GM23338 (cell line): Measurements from ENCODE around the gene TAS2R4.
A peak's percentile ranks its signal among the peaks of the same experiment; 100 is the strongest.

Experiments used
- CREB1 ChIP-seq: fragments of 250-450 bp; sonication (Bioruptor Pico); IDR thresholded peaks from 2 replicates; pipeline ENCODE4 v1.5.0; 2020; ENCODE audit warnings: low read depth, mild to moderate bottlenecking, moderate library complexity
- EZH2 ChIP-seq: fragments of 200-600 bp; sonication (generic); IDR thresholded peaks from one replicate; pipeline ENCODE4 v1.8.0; 2017; ENCODE audit warnings: antibody characterized with exemption, mild to moderate bottlenecking, low read depth; ENCODE audit not compliant: unreplicated experiment
- EZH2phosphoT487 ChIP-seq: fragments of 200-600 bp; sonication (generic); IDR thresholded peaks from one replicate; pipeline ENCODE4 v1.8.1; 2018; ENCODE audit warnings: antibody characterized with exemption; ENCODE audit not compliant: unreplicated experiment
- JUNB ChIP-seq: IDR thresholded peaks from one replicate; pipeline ENCODE4 v1.6.1; 2016; ENCODE audit warnings: antibody characterized with exemption; ENCODE audit not compliant: unreplicated experiment
- POLR2AphosphoS5 ChIP-seq: IDR thresholded peaks from 2 replicates; pipeline ENCODE4 v1.6.1; 2016; ENCODE audit warnings: antibody characterized with exemption, low read depth
- TF ChIP-seq, protein P1 (sequence below), 2 experiments: fragments of 200-600 bp in 1 of 2; sonication (generic) in 1 of 2; conservative IDR thresholded peaks; 2 replicates each; pipeline versions ENCODE4 v1.5.1 to v1.6.1; 2016 to 2017; ENCODE audit warnings: antibody characterized with exemption in 2 of 2, low read depth in 2 of 2, mild to moderate bottlenecking in 2 of 2, moderate library complexity in 1 of 2

DNA sequence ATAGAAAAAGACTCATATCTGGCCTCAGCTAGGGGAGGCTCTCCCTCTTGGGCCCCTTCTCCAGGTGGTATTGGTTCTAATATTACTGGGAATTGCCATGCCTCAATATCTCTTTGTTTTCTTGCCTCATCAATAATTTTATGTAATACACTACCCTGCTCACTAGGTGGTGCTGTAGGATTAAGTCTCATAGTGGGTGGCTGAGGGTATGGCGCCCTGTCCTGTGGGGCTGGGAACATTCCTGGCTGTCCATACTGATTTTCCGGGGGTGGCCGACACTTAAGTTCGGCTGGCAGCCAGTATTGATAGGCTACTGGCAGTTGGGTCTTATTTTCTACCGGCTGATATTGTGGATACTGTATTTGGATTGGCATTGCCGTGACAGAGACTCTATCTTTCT lies 21.5 kb upstream of the TAS2R4 start:
- TF ChIP-seq POLR2AphosphoS5 (no peak), EZH2 (no peak), JUNB (no peak), EZH2phosphoT487 (no peak), CREB1 (CRISPR knock-in tag) (no peak)
- TF ChIP-seq, protein P1, sequence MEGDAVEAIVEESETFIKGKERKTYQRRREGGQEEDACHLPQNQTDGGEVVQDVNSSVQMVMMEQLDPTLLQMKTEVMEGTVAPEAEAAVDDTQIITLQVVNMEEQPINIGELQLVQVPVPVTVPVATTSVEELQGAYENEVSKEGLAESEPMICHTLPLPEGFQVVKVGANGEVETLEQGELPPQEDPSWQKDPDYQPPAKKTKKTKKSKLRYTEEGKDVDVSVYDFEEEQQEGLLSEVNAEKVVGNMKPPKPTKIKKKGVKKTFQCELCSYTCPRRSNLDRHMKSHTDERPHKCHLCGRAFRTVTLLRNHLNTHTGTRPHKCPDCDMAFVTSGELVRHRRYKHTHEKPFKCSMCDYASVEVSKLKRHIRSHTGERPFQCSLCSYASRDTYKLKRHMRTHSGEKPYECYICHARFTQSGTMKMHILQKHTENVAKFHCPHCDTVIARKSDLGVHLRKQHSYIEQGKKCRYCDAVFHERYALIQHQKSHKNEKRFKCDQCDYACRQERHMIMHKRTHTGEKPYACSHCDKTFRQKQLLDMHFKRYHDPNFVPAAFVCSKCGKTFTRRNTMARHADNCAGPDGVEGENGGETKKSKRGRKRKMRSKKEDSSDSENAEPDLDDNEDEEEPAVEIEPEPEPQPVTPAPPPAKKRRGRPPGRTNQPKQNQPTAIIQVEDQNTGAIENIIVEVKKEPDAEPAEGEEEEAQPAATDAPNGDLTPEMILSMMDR (conservative IDR thresholded peaks at IDR 0.05; ENCODE audit: low read depth in 2 of 2), result peak; percentile 67 to 80
